Measurements from ENCODE around the gene VRK1.

The VRK1 gene

GRCh38 chr14:96922986-96923385 is 125.8 kb downstream of the VRK1 start:
- Histone ChIP-seq H3K27me3 (ENCODE audit: low read depth, low read length) (no peaks in the 10 kb centered on the region), H3K4me1 (ENCODE audit: control insufficient read depth in 1 of 2, insufficient read depth in 2 of 2, low read length in 2 of 2) (no peaks in the 10 kb centered on the region), H3K27ac (ENCODE audit: low read length) (no peak overlapping the region), H3K9me3 (ENCODE audit: control insufficient read depth in 1 of 2, low read length in 2 of 2) (peaks cover 0 to 16% of the 10 kb centered on the region in 2 donors), H3K36me3 (ENCODE audit: control insufficient read depth in 1 of 2, insufficient read depth in 2 of 2, low read length in 2 of 2) (peaks cover 0 to 3% of the 10 kb centered on the region in 2 donors), H3K4me3 (ENCODE audit: low read depth in 1 of 2, low read length in 2 of 2) (no peak overlapping the region)

- H3K4me3 ChIP-seq (ENCODE audit: low read depth in 1 of 2, low read length in 2 of 2), result no peak overlapping the region
- no peaks in the 10 kb centered on the region for H3K4me1 ChIP-seq (ENCODE audit: control insufficient read depth in 1 of 2, insufficient read depth in 2 of 2, low read length in 2 of 2)
- H3K27ac ChIP-seq (ENCODE audit: low read length), result no peak overlapping the region
- peaks cover 0 to 16% of the 10 kb centered on the region in 2 donors for H3K9me3 ChIP-seq (ENCODE audit: control insufficient read depth in 1 of 2, low read length in 2 of 2)
- H3K36me3 ChIP-seq (ENCODE audit: control insufficient read depth in 1 of 2, insufficient read depth in 2 of 2, low read length in 2 of 2), result peaks cover 0 to 3% of the 10 kb centered on the region in 2 donors
- H3K27me3 ChIP-seq (ENCODE audit: low read depth, low read length), result no peaks in the 10 kb centered on the region
Observed at GRCh38 chr14:96925422-96925821, 128.2 kb downstream of the VRK1 start.

DNA sequence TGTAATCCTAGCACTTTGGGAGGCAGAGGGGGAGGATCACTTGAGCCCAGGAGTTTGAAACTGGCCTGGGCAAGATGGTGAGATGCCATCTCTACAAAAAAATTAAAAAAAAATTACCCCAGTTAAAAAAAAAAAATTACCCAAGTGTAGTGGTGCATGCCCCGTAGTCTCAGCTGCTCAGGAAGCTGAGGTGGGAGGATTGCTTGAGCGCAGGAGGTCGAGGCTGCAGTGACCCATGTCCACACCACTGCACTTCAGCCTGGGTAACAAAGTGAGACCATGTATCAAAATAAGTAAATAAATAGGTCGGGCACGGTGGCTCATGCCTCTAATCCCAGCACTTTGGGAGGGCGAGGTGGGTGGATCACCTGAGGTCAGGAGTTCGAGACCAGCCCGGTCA is 128.8 kb downstream of the VRK1 start:
- H3K27me3 ChIP-seq (ENCODE audit: low read depth, low read length), result no peaks in the 10 kb centered on the region
- no peak overlapping the region for H3K4me3 ChIP-seq (ENCODE audit: low read depth in 1 of 2, low read length in 2 of 2)
- H3K4me1 ChIP-seq (ENCODE audit: control insufficient read depth in 1 of 2, insufficient read depth in 2 of 2, low read length in 2 of 2), result no peaks in the 10 kb centered on the region

GRCh38 chr14:96928779-96929380 is 131.7 kb downstream of the VRK1 start:
- Histone ChIP-seq H3K4me3 (ENCODE audit: low read depth in 1 of 2, low read length in 2 of 2) (no peak overlapping the region), H3K36me3 (ENCODE audit: control insufficient read depth in 1 of 2, insufficient read depth in 2 of 2, low read length in 2 of 2) (no peaks in the 10 kb centered on the region), H3K27ac (ENCODE audit: low read length) (no peak overlapping the region), H3K27me3 (ENCODE audit: low read depth, low read length) (no peaks in the 10 kb centered on the region), H3K4me1 (ENCODE audit: control insufficient read depth in 1 of 2, insufficient read depth in 2 of 2, low read length in 2 of 2) (no peaks in the 10 kb centered on the region), H3K9me3 (ENCODE audit: control insufficient read depth in 1 of 2, low read length in 2 of 2) (peaks cover 0 to 2% of the 10 kb centered on the region in 2 donors)

More for the DNA sequence above, 128.8 kb downstream of the VRK1 start:
- H3K27ac ChIP-seq (ENCODE audit: low read length), result no peak overlapping the region
- peaks cover 0 to 3% of the 10 kb centered on the region in 2 donors for H3K36me3 ChIP-seq (ENCODE audit: control insufficient read depth in 1 of 2, insufficient read depth in 2 of 2, low read length in 2 of 2)
- H3K9me3 ChIP-seq (ENCODE audit: control insufficient read depth in 1 of 2, low read length in 2 of 2), result peaks cover 0 to 16% of the 10 kb centered on the region in 2 donors

GRCh38 chr14:96929950-96930349 is 132.8 kb downstream of the VRK1 start:
- H3K27ac ChIP-seq (ENCODE audit: low read length), result no peak overlapping the region
- peaks cover 0 to 2% of the 10 kb centered on the region in 2 donors for H3K9me3 ChIP-seq (ENCODE audit: control insufficient read depth in 1 of 2, low read length in 2 of 2)
- H3K4me1 ChIP-seq (ENCODE audit: control insufficient read depth in 1 of 2, insufficient read depth in 2 of 2, low read length in 2 of 2), result no peaks in the 10 kb centered on the region
- H3K27me3 ChIP-seq (ENCODE audit: low read depth, low read length), result no peaks in the 10 kb centered on the region
- H3K36me3 ChIP-seq (ENCODE audit: control insufficient read depth in 1 of 2, insufficient read depth in 2 of 2, low read length in 2 of 2), result no peaks in the 10 kb centered on the region
- H3K4me3 ChIP-seq (ENCODE audit: low read depth in 1 of 2, low read length in 2 of 2), result no peak overlapping the region

DNA sequence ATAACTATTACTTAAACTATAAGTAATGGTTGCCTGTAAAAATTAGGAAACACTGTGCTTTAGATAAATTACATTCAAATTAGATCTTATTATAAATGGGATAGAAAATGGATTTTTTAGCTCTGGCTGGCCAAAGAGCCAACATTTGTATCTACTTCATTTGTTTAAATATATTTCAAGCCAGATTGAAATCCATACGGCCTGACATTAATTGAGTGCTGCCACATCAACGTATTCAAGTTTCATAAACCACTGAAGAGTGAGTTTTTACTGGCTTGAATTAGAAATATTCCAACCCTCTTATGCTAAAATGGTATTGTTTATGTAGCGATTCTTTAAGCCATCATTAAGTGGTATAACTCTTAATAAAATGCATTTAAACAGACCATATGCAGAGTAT is 133.3 kb downstream of the VRK1 start:
- Histone ChIP-seq H3K4me1 (ENCODE audit: control insufficient read depth in 1 of 2, insufficient read depth in 2 of 2, low read length in 2 of 2) (no peaks in the 10 kb centered on the region), H3K36me3 (ENCODE audit: control insufficient read depth in 1 of 2, insufficient read depth in 2 of 2, low read length in 2 of 2) (no peaks in the 10 kb centered on the region), H3K27me3 (ENCODE audit: low read depth, low read length) (no peaks in the 10 kb centered on the region), H3K9me3 (ENCODE audit: control insufficient read depth in 1 of 2, low read length in 2 of 2) (peaks cover 0 to under 1% of the 10 kb centered on the region in 2 donors), H3K4me3 (ENCODE audit: low read depth in 1 of 2, low read length in 2 of 2) (no peak overlapping the region), H3K27ac (ENCODE audit: low read length) (no peak overlapping the region)

Measured in muscle layer of duodenum (tissue), 2 donors.